Activated T-cell treated with anti-CD3 and anti-CD28 coated beads, Interleukin-2, amount 50 U/mL, for 4 hours (primary cell): ENCODE data around the gene FAM168A. TPM values are rescaled to one million over a fixed set of nuclear protein-coding genes. Genes with fewer than 3 reads are reported as not detected.

Experiments
- ATAC-seq, 2 donors: fragments of 200-7000 bp; cut with Tn5 transposase; one replicate each; pipeline ENCODE4 v1.10.0; 2021
- DNase-seq: peaks from one replicate; pipeline ENCODE4 v3.0.0-alpha.2; 2020
- H3K27me3 Mint-ChIP-seq: one replicate; pipeline ENCODE4 v1.8.0; 2021; ENCODE audit warnings: low read depth, mixed read lengths
- H3K36me3 Mint-ChIP-seq: one replicate; pipeline ENCODE4 v1.8.0; 2022; ENCODE audit warnings: mixed read lengths; ENCODE audit not compliant: insufficient read depth
- H3K4me1 Mint-ChIP-seq: one replicate; pipeline ENCODE4 v1.8.0; 2021; ENCODE audit warnings: low read depth, mixed read lengths
- H3K4me3 Mint-ChIP-seq: one replicate; pipeline ENCODE4 v1.8.0; 2021; ENCODE audit warnings: mild to moderate bottlenecking, moderate library complexity, mixed read lengths
- H3K9me3 Mint-ChIP-seq: one replicate; pipeline ENCODE4 v1.8.0; 2021; ENCODE audit warnings: mixed read lengths
- total RNA-seq, 3 donors: library from RNA; stranded (reverse); gene quantifications; one replicate each; pipeline ENCODE4 v1.2.1, GENCODE V29; 2021

The FAM168A gene
- total RNA-seq, 3 donors from 2014 or later, result 7.2 to 8.7 (median 8.3) TPM

- ATAC-seq (no peak), DNase-seq (no peak)
- Mint-ChIP-seq H3K4me1 (peaks cover 33% of the 10 kb centered on the region), H3K36me3 (peaks cover 5% of the 10 kb centered on the region), H3K4me3 (no peak overlapping the region), H3K27me3 (no peaks in the 10 kb centered on the region), H3K9me3 (no peaks in the 10 kb centered on the region)
Observed at GRCh38 chr11:73530109-73530508, 67.8 kb downstream of the FAM168A start.

- H3K4me3 Mint-ChIP-seq, result no peak overlapping the region
- H3K4me1 Mint-ChIP-seq, result peaks cover 33% of the 10 kb centered on the region
- DNase-seq (no peak), ATAC-seq (no peak)
- H3K36me3 Mint-ChIP-seq, result peaks cover 5% of the 10 kb centered on the region
- H3K9me3 Mint-ChIP-seq, result no peaks in the 10 kb centered on the region
- H3K27me3 Mint-ChIP-seq, result no peaks in the 10 kb centered on the region
Observed at GRCh38 chr11:73529204-73529530, 68.7 kb downstream of the FAM168A start.

- Mint-ChIP-seq H3K36me3 (peaks cover 1% of the 10 kb centered on the region), H3K9me3 (no peaks in the 10 kb centered on the region), H3K27me3 (no peaks in the 10 kb centered on the region), H3K4me1 (peaks cover 29% of the 10 kb centered on the region), H3K4me3 (no peak overlapping the region)
- ATAC-seq (no peak), DNase-seq (no peak)
Observed at GRCh38 chr11:73528483-73529203, 69.3 kb downstream of the FAM168A start.

- H3K4me1 Mint-ChIP-seq, result peaks cover 29% of the 10 kb centered on the region
- no peak for DNase-seq
Observed at GRCh38 chr11:73528013-73528412, 69.9 kb downstream of the FAM168A start.

GRCh38 chr11:73525611-73526010 lies 72.3 kb downstream of the FAM168A start:
- Mint-ChIP-seq H3K4me1 (peaks cover 30% of the 10 kb centered on the region), H3K36me3 (peaks cover 1% of the 10 kb centered on the region)

More at GRCh38 chr11:73528013-73528412, 69.9 kb downstream of the FAM168A start:
- Mint-ChIP-seq H3K9me3 (no peaks in the 10 kb centered on the region), H3K27me3 (no peaks in the 10 kb centered on the region), H3K36me3 (peaks cover 1% of the 10 kb centered on the region), H3K4me3 (no peak overlapping the region)
- no peak for ATAC-seq

GRCh38 chr11:73524774-73525173 lies 73.1 kb downstream of the FAM168A start:
- H3K27me3 Mint-ChIP-seq, result no peaks in the 10 kb centered on the region
- no peak for ATAC-seq
- no peaks in the 10 kb centered on the region for H3K9me3 Mint-ChIP-seq
- no peak overlapping the region for H3K4me3 Mint-ChIP-seq
- peaks cover 31% of the 10 kb centered on the region for H3K4me1 Mint-ChIP-seq
- no peak for DNase-seq
- no peaks in the 10 kb centered on the region for H3K36me3 Mint-ChIP-seq

More at GRCh38 chr11:73525611-73526010, 72.3 kb downstream of the FAM168A start:
- no peak for DNase-seq
- H3K9me3 Mint-ChIP-seq, result no peaks in the 10 kb centered on the region
- no peaks in the 10 kb centered on the region for H3K27me3 Mint-ChIP-seq
- no peak overlapping the region for H3K4me3 Mint-ChIP-seq
- ATAC-seq, result no peak

- peak; percentile 82 to 84 for ATAC-seq
- peaks cover 15% of the 10 kb centered on the region for H3K4me1 Mint-ChIP-seq
- peaks cover 2% of the 10 kb centered on the region for H3K36me3 Mint-ChIP-seq
- no peak overlapping the region for H3K4me3 Mint-ChIP-seq
- no peak for DNase-seq
- H3K9me3 Mint-ChIP-seq, result no peaks in the 10 kb centered on the region
- no peaks in the 10 kb centered on the region for H3K27me3 Mint-ChIP-seq
Observed at GRCh38 chr11:73521621-73522020, 76.3 kb downstream of the FAM168A start.

- Mint-ChIP-seq H3K4me3 (no peak overlapping the region), H3K36me3 (peaks cover 2% of the 10 kb centered on the region), H3K27me3 (no peaks in the 10 kb centered on the region), H3K9me3 (no peaks in the 10 kb centered on the region), H3K4me1 (peaks cover 15% of the 10 kb centered on the region)
- DNase-seq (no peak), ATAC-seq (no peak)
Observed at GRCh38 chr11:73520353-73521061, 77.4 kb downstream of the FAM168A start.

GRCh38 chr11:73519266-73519665 lies 78.6 kb downstream of the FAM168A start:
- DNase-seq, result no peak
- Mint-ChIP-seq H3K27me3 (no peaks in the 10 kb centered on the region), H3K36me3 (peaks cover 6% of the 10 kb centered on the region), H3K4me3 (no peak overlapping the region), H3K9me3 (no peaks in the 10 kb centered on the region), H3K4me1 (peaks cover 15% of the 10 kb centered on the region)
- no peak for ATAC-seq

- Mint-ChIP-seq H3K9me3 (no peaks in the 10 kb centered on the region), H3K4me1 (peaks cover 15% of the 10 kb centered on the region), H3K36me3 (peaks cover 6% of the 10 kb centered on the region), H3K4me3 (no peak overlapping the region), H3K27me3 (no peaks in the 10 kb centered on the region)
- ATAC-seq (no peak), DNase-seq (no peak)
Observed at GRCh38 chr11:73518195-73518594, 79.7 kb downstream of the FAM168A start.

- DNase-seq (no peak), ATAC-seq (no peak)
- Mint-ChIP-seq H3K9me3 (no peaks in the 10 kb centered on the region), H3K27me3 (no peaks in the 10 kb centered on the region), H3K36me3 (peaks cover 6% of the 10 kb centered on the region), H3K4me3 (no peak overlapping the region), H3K4me1 (peaks cover 5% of the 10 kb centered on the region)
Observed at GRCh38 chr11:73516080-73516479, 81.8 kb downstream of the FAM168A start.

GRCh38 chr11:73513707-73514106 lies 84.2 kb downstream of the FAM168A start:
- ATAC-seq (no peak), DNase-seq (no peak)
- Mint-ChIP-seq H3K9me3 (peaks cover 3% of the 10 kb centered on the region), H3K4me3 (no peak overlapping the region), H3K4me1 (no peaks in the 10 kb centered on the region), H3K36me3 (peaks cover 13% of the 10 kb centered on the region), H3K27me3 (no peaks in the 10 kb centered on the region)

GRCh38 chr11:73510877-73511276 lies 87.0 kb downstream of the FAM168A start:
- Mint-ChIP-seq H3K36me3 (peaks cover 15% of the 10 kb centered on the region), H3K4me1 (no peaks in the 10 kb centered on the region), H3K9me3 (peaks cover 5% of the 10 kb centered on the region), H3K27me3 (no peaks in the 10 kb centered on the region), H3K4me3 (no peak overlapping the region)
- DNase-seq (no peak), ATAC-seq (no peak)

GRCh38 chr11:73510106-73510505 lies 87.8 kb downstream of the FAM168A start:
- H3K4me1 Mint-ChIP-seq, result no peaks in the 10 kb centered on the region
- DNase-seq, result no peak

GRCh38 chr11:73509188-73509587 lies 88.7 kb downstream of the FAM168A start:
- DNase-seq (no peak), ATAC-seq (no peak)
- peaks cover 16% of the 10 kb centered on the region for H3K36me3 Mint-ChIP-seq
- H3K4me1 Mint-ChIP-seq, result no peaks in the 10 kb centered on the region
- no peaks in the 10 kb centered on the region for H3K27me3 Mint-ChIP-seq
- H3K4me3 Mint-ChIP-seq, result no peak overlapping the region
- H3K9me3 Mint-ChIP-seq, result peaks cover 8% of the 10 kb centered on the region

More at GRCh38 chr11:73510106-73510505, 87.8 kb downstream of the FAM168A start:
- peaks cover 5% of the 10 kb centered on the region for H3K9me3 Mint-ChIP-seq
- peaks cover 15% of the 10 kb centered on the region for H3K36me3 Mint-ChIP-seq
- H3K27me3 Mint-ChIP-seq, result no peaks in the 10 kb centered on the region
- H3K4me3 Mint-ChIP-seq, result no peak overlapping the region
- ATAC-seq, result no peak
